Activated T-cell treated with anti-CD3 and anti-CD28 coated beads, Interleukin-2, amount 50 U/mL, for 48 hours (primary cell): ENCODE results near the gene HVCN1.
"Not testable (repeated sequence)": the region's sequence is repeated elsewhere in the genome, so short reads cannot be mapped to it uniquely, and the experiment has no call there.

Experiments
- DNase-seq, 2 experiments: peaks; one replicate each; pipeline ENCODE4 v3.0.0-alpha.2; 2020

HVCN1 gene

DNA sequence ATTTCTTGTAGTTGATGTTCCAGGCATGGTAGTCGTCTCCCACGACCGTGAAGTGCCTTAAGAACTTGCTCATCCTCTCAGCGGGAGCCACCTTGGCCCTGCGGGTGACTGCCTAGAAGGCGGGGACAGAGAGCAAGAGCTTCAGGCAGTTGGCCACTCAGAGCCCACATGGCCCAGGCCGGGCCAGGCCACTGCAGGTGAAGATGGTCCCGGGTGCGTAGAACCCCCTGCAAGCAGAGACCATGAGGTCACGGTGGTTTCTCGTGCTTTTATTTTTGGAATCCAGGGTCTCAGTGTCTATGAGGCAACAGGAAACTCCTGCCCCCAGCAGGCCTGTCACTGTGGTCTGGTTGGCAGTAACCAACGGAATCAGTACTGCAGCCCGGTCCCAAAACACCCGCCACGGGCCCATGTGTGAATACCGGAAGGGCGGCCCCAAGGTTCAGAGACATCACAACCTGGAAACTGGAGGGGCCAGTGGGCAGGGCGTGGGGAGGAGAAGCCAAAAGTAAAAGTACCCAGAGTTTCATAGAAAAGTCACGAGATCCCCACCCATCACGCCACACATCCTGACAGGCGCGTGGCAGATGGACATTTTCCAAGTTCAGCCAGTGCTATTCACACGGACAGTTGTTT lies 27.5 kb downstream of the HVCN1 start:
- peak; percentile 78 to 80 for DNase-seq

DNA sequence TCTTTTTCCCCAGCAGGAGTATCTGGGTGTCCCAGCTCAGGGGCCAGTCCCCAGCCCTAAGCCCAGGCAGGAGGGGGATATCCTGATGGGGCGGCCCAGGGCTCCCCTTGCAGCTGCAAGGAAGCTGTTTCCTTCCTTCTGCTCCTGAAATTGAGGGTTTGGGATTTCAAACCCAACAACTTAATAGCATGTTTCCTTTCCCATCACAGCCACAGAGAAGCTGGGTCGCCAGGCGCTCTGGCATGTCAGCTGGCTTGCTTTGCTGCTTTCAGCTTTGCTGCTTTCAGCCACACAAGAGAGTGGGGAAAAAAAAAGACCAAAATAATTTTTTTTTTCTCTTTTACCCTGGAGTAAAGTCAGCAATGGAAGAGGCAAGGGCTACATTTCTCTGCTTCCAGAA lies 30.0 kb downstream of the HVCN1 start:
- DNase-seq, result no peak

DNA sequence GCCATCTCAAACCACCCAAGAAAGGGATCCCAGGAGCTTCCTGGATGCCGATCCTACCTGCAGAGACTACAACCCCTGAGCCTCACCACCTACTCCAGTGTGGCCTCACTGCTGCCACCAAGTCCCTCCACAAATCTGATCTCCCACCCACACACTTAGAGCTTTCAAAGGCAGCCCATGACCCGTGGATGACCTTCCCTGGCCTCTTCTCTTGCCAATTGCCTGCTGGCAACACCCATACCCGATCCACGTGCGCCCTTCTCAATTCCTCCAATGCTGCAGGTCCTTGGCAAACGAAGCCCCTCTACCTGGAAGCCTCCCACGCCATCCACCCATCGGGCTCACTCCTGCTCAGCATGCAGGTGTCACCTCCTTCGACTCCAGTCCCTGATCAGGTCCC lies 30.7 kb downstream of the HVCN1 start:
- DNase-seq, result no peak

DNA sequence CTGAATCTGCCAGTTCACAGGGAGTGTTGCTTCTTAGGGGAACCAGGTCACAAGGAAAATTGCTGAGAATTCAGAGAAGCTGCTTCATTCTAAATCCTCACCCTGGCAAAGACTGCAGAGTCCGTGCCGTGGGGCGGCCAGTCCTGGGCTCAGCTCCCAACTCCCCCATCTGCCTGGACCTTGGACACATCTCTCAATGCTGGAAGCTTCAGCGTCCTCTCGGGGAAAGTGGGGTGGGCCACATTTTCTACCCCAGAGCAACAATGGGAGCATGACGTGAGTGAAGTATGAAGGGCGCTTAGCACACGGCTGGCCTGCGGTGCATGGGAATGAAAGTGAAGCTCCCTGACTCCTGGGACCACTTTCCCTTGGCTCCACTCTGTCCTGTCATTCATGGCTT lies 31.2 kb downstream of the HVCN1 start:
- no peak for DNase-seq

DNA sequence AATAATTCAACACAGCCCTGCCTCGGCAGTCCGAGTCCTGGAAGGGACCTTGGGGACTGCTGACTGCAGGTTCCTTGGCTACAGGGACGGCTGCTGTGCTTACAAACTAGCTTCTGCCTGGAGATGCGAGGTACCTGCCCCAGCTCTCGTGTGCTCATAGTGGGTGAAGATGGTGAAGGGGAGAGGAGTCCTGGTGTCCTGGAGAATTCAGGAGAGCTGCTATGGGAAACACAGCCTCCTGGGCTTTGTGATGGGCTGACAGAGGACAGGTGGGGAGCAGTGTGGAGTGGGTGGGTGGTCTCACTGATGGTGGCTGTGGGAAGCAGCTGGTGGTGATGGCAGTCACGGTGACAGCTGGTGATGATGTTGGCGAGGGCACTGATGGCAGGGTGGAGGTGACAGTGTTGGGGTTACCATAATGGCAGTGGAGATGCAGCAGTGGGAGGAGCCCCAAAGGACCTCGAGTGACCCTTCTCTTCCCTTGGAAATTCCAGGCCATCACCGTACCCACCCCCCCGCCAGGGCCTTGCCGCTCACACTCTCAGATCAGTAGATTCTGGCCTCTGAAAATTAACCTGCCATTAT lies 32.8 kb downstream of the HVCN1 start:
- DNase-seq, result no peak

DNA sequence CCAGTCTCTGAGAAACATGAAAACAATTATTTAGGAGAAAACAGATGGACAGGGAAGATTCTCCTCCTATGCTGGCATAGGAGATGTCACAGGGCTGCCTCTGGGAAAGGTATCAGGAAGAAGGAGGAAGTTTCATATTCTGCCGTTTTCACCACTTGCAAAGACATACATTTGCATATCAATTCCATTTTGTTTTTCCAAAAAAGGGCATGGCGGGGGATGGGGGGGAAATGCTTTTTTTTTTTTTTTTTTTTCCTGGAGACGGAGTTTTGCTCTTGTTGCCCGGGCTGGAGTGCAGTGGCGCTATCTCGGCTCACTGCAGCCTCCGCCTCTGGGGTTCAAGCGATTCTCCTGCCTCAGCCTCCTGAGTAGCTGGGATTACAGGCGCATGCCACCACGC lies 34.7 kb downstream of the HVCN1 start:
- DNase-seq, result not testable (repeated sequence)

DNA sequence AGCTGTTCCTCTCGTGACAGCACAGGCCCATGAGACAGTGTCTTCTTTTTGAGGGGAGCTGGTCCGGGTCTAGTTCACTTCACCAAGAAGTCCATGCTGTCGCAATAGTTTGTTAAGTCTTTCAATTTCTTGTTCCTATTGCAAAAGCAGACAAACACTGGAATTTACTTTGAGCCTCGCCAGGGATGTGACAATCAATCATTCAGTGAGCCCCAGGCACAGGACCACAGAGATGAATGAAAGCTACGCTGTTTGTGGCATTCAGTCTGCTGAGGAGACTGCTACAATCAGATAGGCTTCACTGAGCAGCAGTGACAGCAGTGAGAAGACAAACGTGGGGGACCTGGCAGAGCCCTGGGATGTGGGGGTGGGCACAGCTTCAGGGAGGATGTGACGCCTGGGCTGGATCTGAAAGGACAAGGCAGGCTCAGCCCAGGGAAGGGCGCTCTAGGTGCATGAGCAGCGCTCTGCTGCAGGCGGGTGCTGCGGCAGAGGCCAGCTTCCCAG lies 39.5 kb downstream of the HVCN1 start:
- no peak for DNase-seq

DNA sequence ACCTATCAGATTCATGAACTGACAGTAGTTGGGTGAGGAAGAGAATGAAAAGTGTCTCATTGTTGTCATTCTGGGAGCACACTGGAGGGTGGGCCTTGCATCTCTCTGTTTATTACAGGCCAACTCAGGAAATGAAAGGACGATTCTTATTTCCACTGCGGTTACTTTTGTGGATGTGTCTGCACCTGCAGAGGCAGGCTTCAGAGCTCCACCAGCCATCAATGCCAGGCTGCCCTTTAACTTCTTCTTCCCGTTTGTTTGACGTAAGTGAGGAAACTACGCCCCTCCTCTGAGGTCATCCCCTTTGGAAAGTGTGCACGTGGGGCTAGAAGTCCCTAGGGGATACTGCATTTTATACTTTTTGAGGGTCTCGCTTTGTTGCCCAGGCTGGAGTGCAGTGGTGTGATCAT lies 41.3 kb downstream of the HVCN1 start:
- no peak for DNase-seq

DNA sequence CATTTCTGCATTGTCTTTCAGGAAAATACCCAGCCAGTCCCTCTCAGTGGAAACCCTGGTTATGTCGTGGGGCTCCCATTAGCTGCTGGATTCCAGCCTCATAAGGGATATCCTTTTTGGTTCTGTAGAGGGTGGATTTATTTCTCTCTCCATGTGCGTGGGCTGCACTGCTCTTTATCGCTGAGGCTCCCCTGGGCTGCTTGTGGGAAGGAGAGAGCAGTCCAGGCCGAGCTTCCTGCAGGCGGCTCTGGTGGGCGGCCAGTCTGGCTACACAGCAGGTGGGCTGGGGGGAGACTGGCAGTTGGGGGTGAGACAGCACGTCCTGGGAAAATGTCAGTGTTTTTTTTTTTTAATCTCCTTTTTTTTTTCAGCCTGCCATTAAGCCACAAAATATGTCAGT lies 47.4 kb downstream of the HVCN1 start:
- DNase-seq, result no peak

DNA sequence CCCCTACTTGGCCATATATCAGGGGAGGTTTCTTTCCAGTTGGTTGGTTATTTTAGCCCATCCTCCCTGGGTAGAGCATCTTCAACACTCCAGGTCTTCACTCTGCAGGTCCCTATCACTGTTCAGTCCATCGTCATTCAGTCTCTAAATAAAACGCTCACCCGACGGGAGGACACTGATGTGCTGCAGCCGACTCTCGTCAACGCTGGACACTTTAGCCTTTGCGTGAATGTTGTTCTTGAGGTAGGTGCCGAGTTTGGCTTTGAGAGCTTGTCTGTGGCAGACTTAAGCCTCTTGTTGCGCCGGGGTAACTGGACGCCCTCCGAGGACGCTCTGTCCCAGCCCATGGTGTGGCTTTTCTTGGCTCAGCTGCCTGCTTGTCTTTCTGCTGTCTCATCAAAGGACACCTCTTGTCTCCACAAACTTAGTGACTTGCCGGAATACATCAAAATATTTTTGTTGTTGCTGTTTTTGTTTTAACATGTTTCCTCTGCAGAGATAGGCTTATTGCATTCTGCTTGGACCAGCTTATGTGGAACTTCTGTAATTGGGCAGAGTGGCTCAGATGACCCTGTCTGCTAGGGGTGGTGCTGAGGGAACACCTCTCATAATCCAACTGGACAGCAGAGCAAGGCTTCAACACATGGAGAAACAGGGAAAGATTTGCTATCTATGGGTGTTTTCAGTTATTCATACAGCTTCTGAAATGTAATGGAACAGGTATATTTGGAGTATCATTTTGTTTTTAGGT lies 48.5 kb downstream of the HVCN1 start:
- DNase-seq, result no peak

DNA sequence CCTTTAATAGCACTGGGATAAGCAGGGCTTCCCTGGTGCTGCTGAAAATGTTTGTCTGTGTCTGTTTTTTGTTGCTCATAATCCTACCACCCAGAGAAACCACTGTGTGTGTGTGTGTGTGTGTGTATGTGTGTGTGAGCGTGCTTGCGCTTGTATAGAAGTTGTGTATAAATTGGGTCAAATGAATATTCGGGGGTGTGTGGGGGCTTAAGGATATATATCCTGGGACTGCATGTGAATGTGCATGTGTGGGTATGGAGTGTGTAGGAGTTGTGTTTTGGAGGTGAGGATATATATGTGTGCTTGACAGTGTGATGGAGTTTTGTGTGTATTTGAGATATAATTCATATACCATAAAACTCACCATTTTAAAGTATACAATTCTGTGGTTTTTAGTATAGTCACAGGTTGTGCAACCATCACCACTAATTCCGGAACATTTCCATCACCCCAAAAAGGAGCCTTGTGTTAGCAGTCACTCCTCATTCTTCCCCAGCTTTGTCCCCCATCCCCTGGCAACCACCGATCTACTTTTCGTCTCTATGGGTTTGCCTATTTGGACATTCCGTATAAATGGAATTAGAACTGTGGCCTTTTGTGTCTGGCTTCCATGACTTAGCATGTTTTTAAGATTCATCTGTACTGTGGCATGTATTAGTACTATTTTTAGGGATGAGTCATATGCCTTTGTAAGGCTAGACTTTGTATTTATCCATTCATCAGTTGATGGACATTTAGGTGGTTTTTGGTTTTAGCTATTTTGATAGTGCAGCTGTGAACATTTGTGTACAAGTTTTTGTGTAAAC lies 49.4 kb downstream of the HVCN1 start:
- no peak for DNase-seq

DNA sequence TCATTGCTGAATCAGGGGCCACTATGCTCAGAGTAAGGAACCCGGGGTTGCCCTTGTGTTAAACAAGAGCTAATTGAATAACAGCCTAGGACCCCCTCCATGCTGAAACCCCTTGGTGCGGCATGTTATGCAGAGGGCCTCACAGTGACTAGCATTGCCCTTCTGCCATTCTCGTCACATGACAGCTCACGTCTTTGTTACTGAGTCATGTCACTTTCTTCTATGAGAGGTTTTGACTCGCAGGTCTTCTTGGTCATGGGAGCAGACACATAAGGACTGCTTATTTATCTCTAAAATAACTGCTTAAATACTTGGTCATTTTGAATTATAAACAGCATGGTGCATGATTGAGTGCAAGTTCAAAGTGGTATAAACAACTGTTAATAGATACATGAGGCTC lies 50.1 kb downstream of the HVCN1 start:
- DNase-seq, result no peak

DNA sequence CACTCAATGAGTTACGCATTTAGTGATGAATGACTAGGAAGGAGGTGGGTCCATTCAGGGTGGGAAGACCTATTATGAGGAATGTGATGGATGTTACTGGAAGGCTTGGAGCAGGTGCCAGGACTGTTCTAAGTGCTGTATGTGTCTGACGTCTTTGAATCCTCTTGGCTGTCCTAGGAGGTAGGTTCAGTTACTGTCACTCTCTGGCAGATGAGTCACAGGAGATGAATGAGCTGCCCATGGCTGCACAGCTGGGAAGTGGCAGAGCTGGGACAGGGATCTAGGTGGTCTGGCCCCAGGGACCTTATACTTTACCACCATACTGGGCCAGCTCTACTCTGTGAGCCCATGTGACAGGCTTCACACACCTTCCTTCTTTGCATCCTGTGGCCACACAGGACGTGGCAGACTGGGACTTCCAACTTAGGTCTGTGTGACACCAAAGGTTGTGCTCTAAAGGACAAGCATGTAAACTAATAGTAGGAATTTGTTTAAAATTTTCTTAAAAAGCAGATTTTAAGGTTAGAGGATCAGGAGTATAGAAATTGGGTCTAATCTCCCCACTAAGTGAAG lies 51.0 kb downstream of the HVCN1 start:
- no peak for DNase-seq

DNA sequence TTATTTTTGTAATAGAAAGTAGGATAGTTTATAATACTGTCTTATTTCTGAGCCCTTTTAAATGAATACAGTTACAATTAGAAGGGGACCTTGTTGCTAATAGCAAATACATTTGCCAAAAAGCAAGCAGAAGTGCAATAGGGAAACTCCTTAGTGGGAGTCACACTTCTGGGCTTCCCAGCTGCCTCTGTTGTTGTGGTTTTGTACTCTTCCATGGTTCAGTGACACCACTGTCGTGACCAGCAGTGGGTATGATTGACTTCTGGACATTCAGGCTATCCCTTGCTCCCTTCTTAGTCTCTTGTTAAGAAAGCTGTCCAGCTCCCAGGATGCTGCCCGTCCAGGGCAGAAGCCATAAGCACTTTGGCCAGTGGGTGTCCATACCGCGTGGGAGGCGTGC lies 52.4 kb downstream of the HVCN1 start:
- DNase-seq, result no peak

DNA sequence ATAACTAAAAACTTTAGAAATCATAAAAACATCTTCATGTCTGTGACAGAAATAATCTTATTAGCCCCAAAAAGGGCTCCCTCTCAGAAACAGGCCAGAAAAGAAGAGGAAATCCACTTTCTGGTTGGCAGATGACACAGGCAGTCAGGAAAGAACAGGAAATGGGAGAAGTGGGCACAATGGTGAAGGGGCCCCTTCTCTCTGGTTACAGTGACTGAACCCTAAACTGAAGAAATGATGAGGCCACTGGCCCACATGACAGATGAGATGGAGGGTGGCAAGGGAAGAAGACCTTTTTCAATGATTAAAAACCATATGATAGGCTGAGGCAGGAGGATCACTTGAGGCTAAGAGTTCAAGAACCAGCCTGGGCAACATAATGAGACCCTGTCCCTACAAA lies 53.9 kb downstream of the HVCN1 start:
- no peak for DNase-seq

DNA sequence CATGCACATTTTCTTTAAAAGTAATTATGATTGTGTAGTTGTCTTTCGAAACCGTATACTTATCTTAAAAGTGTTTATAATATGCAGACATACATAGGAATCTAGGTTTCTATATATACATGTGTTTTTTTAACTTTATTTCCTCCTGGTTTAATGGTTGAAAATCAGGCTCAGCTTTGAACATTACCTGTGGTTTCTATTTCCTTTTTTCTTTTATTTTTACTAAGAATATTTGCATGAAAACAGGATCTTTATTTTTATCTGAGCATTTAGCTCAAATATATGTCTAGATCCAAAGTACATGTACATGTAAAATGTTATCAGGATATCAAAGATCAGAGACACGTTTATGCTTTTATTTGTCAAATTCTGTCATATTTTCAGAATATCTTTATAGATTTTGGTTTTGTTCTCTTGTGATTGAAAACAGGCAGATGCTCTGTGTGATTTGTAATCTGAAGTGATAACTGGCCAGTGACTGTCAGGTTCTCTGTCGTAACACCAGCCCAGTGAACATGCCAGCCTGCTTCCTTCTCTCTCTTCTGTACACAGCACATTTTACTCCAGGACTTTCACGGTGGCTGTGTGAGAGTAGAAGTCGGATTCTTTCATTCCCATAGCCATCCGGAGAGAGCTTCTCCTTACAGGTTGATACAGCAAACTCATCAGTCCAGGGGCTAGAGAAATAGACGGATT lies 61.3 kb downstream of the HVCN1 start:
- DNase-seq, result no peak

DNA sequence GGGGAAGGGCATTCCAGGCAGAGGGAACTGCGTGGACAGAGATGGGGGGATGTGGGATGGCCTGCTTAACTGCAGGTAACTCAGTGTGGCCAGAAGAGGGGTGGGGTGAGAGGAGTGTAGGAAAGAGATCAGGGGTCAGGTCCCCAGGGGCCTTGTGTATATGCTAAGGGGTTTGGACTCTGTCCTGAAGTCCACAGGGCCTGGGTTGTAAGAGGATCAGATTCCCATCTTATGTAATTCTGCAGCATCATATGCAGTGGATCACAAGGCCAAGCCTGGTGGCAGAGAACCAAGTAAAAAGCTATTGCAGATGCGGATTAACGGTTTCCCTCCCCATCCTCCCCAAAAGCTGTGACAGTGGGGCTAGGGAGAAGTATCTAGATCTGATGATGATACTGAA lies 66.3 kb downstream of the HVCN1 start:
- no peak for DNase-seq

DNA sequence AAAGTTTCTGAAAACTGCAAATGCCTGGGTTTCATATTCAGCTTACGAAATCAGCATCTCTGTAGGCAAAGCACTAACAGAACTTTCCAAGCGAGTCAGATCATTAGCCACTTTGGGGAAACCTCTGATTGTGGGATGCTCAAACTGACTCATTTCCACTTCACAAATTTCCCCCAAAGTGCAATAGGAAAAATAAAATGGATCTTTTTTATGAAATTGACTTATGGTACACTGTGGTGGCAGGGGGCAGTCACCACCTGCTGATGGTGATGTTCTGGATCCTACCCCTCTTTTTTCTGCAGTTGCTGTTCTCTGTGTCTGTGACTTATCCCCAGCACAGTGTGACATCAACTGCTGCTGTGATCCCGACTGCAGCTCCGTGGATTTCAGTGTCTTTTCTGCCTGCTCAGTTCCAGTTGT lies 69.4 kb downstream of the HVCN1 start:
- DNase-seq, result peak; percentile 50 to 58

DNA sequence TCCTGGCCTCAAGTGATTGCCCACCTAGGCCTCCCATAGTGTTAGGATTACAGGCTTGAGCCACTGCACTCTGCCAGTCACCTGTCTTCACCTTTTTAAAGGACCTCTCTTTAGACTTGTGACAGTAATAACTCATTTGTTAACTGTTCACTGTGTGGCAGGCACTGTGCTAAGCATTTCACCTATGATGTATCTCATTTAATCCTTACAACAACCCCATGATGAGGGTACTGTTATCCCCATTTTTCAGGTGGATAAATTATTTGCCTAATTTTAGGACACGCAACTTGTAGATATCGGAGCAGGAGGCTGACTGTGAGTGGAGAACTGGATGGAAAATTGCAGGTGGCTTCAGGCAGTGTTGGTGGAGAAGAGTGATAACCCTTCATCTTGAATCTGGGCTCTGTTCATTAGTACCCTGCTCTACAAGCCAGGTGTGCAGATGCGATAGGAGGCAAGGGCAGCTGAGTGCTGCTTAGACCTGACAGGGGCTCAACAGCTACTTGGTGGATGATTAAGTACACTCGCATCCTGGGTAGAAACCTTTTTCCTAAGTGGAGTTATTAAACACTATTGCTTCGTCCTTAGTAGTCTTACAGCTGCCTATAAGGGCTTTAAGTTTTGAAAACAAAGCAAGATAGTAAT lies 72.3 kb downstream of the HVCN1 start:
- no peak for DNase-seq

DNA sequence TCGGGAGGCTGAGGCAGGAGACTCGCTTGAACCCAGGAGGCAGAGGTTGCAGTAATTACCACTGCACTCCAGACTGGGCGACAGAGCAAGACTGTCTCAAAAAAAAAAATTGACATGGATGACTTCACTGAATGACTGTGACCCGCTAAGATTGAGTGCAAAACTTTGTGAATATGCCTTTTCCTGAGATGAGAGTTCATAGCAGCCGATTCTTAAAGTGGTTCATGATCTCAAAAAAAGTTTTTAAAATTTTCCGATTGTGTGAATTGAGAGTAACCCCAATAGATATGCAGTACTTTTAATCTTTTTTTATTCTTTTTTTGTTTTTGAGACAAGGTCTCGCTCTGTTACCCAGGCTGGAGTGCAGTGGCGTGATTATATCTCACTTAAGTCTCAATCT lies 73.7 kb downstream of the HVCN1 start:
- no peak for DNase-seq

DNA sequence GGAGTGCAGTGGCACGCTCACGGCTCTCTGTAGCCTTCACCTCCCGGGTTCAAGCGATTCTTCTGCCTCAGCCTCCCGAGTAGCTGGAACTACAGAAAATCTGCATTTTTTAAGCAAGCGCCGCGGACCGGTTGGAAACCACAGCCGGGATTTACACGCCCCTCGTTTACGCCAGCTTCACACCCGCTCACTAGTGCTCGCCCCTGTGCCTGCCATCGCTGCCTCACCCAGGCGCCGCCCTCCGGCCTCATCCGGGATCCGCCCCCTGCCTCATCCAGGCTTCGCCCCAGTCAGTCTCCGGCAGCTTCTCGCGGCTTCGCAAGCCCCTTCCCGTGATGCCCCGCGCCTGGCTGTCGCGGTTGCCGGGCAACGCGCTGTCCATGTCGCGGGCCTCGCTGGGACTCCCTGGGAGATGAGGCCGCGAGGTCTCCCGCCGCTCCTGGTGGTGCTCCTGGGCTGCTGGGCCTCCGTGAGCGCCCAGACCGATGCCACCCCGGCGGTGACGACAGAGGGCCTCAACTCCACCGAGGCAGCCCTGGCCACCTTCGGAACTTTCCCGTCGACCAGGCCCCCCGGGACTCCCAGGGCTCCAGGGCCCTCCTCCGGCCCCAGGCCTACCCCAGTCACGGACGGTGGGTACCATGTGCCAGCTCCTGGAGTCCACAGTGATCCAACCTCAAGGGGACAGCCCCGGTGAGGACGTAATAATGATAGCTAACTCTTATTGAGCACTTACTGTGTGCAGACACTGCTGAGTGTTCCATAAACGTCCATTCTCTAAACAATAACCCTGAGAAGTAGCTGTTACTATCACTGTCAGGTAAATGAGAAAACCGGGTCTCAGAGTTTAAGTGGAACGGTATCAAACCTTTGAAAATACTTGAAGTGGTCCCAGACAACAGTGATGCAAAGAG lies 74.9 kb downstream of the HVCN1 start, which contains the start of gene TCTN1:
Gene TCTN1, plus strand, starts transcription at position 359 of the 914 bp plus-strand sequence. Its CDS starts 54 bp downstream, at position 413.
- peak; percentile 97 to 99 for DNase-seq
